GM19193 (cell line): Measurements from ENCODE around the gene RNF2.

Source experiments
- POLR2A ChIP-seq: IDR thresholded peaks from 4 replicates; pipeline ENCODE4 v1.6.1; 2011; ENCODE audit not compliant: insufficient read depth, insufficient read length; ENCODE audit errors: extremely low read depth

The RNF2 gene

GRCh38 chr1:185112356-185112755 lies 67.0 kb downstream of the RNF2 start:
- TF ChIP-seq POLR2A = no peak

- no peak for TF ChIP-seq POLR2A
Measured at GRCh38 chr1:185129708-185130107, 84.3 kb downstream of the RNF2 start.

GRCh38 chr1:185132534-185132933 lies 87.2 kb downstream of the RNF2 start:
- TF ChIP-seq POLR2A = no peak

- TF ChIP-seq POLR2A = no peak
Measured at GRCh38 chr1:185137896-185138545, 92.7 kb downstream of the RNF2 start.

GRCh38 chr1:185139246-185139645 lies 93.9 kb downstream of the RNF2 start:
- TF ChIP-seq POLR2A = no peak

- TF ChIP-seq POLR2A = no peak
Measured at GRCh38 chr1:185144233-185144632, 98.9 kb downstream of the RNF2 start.

- no peak for TF ChIP-seq POLR2A
Measured at GRCh38 chr1:185151215-185151614, 105.9 kb downstream of the RNF2 start.
